GM13977 (cell line): ENCODE measurements around the gene C10orf90.

Experiments used
- DNase-seq: peaks from one replicate; pipeline ENCODE4 v3.0.0; 2012; ENCODE audit warnings: low spot score
- CTCF ChIP-seq: IDR thresholded peaks from 2 replicates; pipeline ENCODE4 v1.5.1; 2012; ENCODE audit warnings: mild to moderate bottlenecking, control low read depth; ENCODE audit not compliant: insufficient read depth; ENCODE audit errors: extremely low read depth, missing control alignments
- in situ Hi-C: fragments of 300-500 bp; cut with MboI; formaldehyde crosslinking; loops from one replicate; pipeline ENCODE4 v1.12.0; 2022; ENCODE audit warnings: low sequenced_read_pairs, low pct_unique_long_range_greater_than_20kb, mixed read lengths, inconsistent platforms; ENCODE audit not compliant: unreplicated experiment

C10orf90 gene

GRCh38 chr10:126407831-126408230 lies 262.7 kb downstream of the C10orf90 start:
- no peak for TF ChIP-seq CTCF
- no peak for DNase-seq

GRCh38 chr10:126405239-126405775 lies 265.2 kb downstream of the C10orf90 start:
- no peak for DNase-seq
- in situ Hi-C loops, result no loop called here
- no peak for TF ChIP-seq CTCF

More at GRCh38 chr10:126407831-126408230, 262.7 kb downstream of the C10orf90 start:
- in situ Hi-C loops, result no loop called here

GRCh38 chr10:126402721-126403695 lies 267.5 kb downstream of the C10orf90 start:
- no peak for TF ChIP-seq CTCF
- in situ Hi-C loops, result no loop called here
- DNase-seq, result no peak

- TF ChIP-seq CTCF, result no peak
- no peak for DNase-seq
- in situ Hi-C loops, result no loop called here
These were observed 269.9 kb downstream of the C10orf90 start for GRCh38 chr10:126400641-126401040.

DNA sequence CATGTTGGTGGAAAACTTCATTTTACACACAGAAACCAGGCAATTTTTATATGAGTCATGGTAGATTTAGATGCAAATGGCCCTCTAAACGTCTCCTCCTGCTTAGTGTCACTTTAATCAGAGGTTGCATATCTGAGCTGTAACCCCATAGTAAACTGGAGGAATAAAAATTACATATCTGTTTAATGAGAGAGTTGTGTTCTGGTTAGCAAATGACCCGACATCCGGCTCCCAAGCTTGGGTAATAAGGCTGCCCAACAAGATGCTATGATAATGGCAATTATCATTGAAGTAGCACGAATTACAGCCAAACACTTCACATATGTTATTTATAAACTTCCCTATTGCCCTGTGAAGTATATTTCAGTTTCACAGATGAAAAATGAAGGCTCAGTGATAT lies 271.6 kb downstream of the C10orf90 start:
- in situ Hi-C loops, result no loop called here
- no peak for DNase-seq
- no peak for TF ChIP-seq CTCF

DNA sequence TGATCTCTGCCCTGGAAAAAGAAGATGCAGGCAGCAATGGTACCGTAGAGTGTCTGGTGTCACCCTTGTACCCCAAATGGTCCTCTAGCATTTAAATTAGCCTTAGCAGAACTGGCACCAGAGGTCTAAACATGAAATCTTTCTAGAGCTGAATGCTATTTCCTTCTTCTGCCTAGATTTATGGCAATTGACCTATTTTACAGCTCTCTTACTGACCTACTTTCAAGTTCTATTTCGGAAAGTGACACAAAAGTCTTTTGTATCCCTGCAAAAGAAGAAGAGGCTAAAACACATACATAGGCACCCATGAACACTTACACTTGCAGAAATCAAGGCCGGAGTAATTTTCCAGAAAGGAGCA lies 272.1 kb downstream of the C10orf90 start:
- no peak for TF ChIP-seq CTCF
- DNase-seq, result no peak
- in situ Hi-C loops, result no loop called here
